ENCODE results near the gene NEDD4.
"Not testable (repeated sequence)": the region's sequence is repeated elsewhere in the genome, so short reads cannot be mapped to it uniquely, and the experiment has no call there.

Gene NEDD4

DNA sequence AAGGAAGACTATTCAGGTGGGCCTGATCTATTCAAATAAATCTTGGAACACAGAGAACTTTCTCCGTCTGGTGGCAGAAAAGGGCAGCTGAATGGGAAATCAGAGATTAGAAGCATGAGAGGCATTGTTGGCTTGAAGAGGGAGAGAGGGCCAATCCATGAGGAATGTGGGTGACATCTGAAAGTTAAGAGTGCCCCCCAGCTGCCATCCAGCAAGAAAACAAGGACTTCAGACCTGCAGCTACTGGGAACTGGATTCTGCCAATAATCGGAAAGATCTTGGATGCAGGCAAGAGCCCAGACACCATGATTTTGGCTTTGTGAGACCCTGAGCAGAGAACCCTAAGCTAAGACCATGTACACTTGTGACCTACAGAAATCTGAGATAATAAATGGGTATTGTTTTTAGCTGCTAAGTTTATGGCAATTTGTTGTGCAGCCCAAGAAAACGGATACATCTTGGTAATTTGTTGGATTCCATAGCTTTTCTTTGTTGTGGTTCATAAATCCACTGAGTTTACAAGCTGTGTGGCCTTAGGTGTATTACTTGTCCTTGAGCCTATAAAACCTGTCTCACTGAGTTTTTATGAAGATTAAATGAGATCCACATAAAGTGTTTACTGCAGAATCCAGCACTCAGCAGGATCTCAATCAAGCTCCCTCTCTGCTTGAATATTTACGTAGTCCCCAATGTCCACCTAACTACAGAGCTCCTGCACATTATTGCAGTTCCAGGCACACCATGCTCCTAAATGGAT lies 168.4 kb downstream of the NEDD4 start:
- DNase-seq (ENCODE audit: low spot score): no peak

DNA sequence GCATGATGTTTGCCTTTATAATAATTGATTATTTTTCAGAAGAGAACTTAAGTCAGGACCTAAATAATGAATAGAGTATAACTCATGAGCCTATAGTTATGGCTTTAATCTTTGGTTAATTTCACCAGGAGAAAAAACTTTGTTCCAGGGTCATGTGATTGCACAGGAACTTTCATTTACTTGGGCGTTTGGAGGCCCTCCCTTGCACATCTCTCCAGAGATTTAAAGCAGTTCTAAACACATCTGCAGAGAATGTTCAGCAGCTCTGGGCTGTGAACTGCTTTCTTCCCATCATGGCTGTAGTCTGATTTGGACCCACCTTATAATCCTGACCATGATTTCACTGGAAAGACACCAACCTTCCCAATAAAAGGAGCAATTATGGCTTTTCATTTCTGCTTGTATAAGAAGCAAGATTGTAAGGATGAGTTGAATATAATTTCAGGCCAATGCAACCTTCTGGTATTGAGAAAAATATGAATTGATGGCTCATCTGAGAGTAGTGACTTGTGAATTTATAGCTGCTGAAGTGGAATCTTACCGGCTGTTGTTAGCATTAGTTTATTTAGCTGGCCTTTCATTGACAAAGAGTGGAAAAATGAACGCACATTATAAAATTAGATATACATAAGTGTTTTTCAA lies 169.6 kb downstream of the NEDD4 start:
- DNase-seq (ENCODE audit: low spot score): no peak

DNA sequence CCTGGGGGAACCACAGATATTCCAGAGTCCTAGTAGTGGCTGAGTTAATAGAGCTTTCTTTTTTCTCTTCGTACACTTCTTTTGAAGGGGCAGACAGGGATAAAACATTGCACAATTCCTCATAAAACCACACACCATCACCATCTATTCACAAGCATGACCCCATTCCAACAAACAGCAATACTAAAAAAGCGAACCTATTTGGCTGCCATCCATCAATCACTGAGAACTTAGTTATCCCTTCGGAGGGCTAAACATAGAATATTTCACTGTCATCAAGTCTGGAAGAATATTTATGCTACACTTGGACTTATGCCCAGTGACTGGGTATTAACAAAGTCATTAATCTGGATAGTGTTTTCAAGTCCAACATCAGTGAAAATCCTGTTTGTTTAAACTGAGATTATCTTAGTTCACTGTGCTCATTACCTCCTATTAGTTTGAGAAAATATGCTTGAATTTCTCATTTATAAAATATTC lies 170.2 kb downstream of the NEDD4 start:
- no peak for DNase-seq (ENCODE audit: low spot score)

DNA sequence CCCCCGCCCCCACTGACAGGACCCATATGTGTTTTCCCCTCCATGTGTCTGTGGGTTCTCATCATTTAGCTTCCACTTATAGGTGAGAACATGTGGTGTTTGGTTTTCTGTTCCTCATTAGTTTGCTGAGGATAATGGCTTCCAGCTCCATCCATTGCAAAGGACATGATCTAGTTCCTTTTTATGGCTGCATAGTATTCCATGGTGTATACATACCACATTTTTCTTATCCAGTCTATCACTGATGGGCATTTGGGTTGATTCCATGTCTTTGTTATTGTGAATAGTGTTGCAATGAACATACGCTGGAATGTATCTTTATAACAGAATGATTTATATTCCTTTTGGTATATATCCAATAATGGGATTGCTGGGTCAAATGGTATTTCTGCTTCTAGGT lies 171.7 kb downstream of the NEDD4 start:
- DNase-seq (ENCODE audit: low spot score): not testable (repeated sequence)

DNA sequence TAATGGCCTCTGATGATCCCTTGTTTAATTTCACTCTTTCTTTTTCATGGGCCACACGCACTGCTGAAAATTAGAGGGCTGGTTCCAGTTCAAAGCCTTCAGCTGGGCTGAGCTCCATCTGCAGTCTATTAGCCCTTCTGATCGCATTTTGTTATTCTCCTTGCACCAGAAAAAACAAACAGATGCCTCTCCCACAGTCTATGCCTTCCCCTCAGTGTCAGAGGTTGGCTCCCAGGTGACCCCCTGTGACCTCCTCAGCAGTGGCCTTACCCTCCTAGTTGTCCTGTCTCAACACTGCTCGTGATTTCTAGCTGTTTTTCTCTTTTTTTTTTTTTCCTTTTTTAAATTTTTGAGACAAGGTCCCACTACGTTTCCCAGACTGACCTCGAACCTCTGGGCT lies 173.4 kb downstream of the NEDD4 start:
- no peak for DNase-seq (ENCODE audit: low spot score)

DNA sequence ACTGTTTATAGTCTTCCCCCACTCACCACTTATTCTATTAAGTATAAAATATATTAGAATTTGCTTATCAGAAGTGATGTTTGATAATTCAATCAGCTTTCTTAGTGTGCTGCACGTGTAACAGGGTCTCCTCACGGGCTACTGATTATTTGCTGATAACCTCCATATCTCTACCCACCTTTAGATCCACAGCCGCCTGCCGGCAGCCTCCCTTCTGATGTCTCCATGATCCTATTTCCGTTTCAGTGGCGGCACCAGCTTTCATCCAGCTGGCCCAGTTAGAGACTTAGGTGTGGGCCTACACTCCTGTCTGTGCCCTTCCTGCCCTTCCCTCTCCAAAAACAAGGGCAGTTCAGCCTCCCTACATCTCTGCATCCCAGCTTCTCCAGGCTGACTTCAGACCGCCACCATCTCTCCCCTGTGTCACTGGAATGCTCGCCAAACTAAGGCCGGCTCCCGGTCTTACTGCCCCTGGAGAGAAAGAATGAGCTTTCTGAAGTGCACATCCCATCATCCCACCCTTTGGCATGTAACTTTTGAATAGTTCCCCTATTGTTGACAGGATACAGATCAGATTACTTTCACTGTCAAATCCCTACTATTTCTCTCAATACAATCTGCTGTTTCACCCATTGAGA lies 173.9 kb downstream of the NEDD4 start:
- DNase-seq (ENCODE audit: low spot score): no peak

DNA sequence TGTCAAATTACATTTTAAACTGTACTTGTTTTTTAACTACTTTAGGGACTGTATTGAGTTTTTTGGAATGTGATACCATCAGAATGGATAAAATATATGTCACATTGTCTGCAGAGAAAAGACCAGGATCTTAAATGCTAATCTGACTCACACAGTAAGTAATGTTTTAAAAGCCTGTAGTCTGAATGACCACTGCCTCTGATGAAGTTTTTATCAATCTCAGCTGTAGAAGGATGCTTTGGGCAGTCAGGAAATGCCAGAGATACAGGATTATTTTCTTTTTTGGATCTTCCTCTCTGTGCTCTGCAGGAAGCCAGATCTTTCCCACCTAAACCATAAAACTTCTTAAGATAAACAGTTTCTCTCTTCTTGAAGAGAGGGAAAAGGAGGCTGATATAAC lies 177.4 kb downstream of the NEDD4 start:
- no peak for DNase-seq (ENCODE audit: low spot score)

DNA sequence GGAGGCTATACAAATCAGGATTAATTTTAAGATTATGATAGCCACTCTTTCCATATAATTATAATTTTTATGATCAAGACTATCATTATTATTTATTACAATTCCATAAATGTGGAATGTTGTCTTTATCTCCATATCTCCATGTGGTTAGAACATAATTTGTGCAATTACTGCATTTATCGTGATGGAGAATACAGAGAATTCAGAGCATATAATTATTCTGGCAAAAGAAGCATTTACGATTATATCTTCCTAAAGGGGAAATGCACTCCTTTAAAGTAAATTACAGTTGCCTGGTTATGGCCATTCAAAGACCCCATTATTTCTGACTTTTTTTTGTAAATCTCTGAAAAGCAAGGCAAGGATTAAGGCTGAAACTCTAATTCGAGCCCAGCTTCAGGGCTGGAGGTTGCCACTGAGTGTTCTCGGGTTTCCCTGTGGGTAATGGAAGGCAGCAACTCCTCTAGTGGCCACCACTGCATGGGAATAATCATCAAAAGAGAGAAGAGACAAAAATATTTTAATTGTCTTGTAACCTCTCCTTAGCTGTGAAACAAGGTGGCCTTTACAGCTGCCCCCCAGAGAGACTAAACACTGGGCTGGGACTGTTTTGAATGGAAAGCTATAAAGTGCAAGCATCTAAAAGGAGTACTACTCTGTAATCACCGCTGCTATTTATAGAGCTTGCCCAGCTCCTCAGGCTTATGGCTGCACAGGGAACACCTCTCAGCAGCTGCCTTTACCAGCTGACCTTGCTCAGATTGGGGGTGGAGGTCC lies 190.6 kb downstream of the NEDD4 start:
- no peak for DNase-seq (ENCODE audit: low spot score)

DNA sequence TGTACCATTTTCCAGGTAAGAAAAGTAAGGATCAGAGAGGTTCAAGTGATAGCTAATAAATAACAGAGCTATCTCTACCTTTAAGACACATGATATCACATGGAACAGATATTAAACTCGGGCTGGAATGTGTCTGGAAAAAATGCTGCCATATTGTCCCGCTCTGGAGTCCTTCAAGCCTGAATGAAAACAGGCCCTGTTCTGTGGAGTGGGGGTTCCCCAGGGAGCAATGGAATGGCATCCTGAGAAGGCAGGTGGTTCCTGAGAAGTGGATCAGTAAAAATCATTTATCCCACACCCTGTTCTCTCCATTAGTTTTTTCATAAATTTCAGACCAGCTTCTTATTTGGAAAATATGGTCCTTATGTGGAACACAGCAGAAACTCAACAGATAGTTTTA lies 193.2 kb downstream of the NEDD4 start:
- DNase-seq (ENCODE audit: low spot score): no peak

DNA sequence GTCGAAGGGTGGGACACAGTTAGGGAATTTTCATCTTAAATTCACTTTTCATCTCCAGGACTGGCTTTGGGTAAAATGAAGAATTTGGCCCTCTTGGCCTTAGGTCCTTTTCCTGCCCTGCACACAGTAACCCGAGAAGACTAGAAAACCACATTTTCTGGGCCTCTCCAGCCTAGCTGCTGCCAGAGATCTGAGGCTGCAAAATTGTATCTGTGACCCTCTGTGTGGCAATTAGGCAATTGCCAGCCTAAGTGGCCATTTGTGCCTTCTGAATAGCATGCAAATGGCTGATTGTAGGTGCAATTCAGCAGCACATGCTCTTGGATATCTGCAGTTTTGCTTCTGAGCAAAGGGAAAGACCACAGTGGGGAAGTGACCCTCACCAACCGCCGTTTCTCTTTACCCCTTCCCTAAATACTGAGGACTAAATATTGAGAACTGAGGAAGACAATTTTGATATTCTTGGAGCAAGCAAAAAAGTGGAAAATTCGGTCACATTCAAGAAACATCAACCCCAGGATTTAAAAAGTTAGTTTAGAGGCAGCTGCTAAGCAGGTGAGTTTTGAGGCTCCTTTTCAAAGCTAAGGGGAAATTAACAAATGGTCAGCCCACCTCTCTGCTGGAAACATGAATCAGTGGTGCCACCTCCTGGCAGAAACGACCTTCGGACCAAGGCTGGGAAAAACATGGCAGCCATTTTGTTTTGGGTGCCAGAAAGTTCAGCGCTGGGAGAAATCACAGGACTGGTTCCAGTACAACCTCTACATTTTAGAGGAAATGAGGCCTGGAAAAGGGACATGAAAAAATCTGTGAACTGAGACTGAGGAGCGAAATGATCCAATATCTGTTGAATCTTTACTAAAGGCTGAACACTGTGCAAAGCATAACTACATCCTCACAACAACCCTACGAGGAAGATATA lies 193.9 kb downstream of the NEDD4 start:
- peak; percentile 43 for DNase-seq (ENCODE audit: low spot score)

DNA sequence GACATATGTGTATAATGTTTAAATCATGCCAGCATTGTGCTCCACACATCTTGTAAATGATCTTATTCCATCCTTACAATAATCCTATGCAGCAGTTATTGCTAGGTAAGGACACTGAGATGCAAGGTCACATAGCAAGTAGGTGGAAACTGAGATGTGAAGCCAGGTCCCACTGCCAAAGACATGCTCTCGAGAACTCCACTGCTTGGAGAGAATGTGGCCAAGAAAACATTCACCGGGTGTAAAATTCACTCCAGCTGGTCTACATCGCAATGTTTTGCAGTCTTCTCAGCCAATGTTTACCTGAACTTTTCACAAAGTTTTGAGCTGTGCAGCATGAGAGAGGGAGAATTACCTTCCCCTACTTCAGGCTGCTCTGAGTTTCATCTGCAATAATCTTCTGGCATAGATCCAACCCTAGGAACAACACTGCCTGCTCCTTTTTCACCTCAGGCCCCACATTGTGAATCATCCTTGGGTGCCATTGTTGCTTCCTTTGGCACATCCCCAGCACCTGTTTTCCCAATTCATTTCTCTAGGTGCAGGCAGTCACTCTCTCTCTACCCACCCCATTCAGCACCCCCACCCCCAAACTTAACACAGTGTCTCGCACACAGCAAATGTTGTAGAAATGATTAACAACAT lies 197.0 kb downstream of the NEDD4 start:
- DNase-seq (ENCODE audit: low spot score): no peak

DNA sequence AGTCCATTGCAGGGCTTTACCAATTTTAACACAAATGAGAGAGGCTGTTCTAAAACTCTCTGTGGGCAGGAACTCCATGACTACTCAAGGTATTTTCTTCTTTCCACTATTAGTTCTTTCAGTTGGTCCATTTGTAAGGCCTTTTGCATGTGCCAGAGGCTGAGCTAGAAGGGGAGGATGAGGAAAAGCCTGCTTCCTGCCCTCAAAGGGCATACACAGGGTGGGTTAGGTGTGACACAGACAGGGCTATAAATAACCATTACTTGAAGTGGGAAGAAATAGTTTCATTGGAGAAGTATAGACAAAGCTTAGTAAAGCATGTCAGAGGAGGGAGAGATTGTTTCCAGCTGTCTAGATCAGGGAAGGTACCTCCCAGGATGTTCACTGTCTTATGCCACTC lies 198.4 kb downstream of the NEDD4 start:
- no peak for DNase-seq (ENCODE audit: low spot score)

DNA sequence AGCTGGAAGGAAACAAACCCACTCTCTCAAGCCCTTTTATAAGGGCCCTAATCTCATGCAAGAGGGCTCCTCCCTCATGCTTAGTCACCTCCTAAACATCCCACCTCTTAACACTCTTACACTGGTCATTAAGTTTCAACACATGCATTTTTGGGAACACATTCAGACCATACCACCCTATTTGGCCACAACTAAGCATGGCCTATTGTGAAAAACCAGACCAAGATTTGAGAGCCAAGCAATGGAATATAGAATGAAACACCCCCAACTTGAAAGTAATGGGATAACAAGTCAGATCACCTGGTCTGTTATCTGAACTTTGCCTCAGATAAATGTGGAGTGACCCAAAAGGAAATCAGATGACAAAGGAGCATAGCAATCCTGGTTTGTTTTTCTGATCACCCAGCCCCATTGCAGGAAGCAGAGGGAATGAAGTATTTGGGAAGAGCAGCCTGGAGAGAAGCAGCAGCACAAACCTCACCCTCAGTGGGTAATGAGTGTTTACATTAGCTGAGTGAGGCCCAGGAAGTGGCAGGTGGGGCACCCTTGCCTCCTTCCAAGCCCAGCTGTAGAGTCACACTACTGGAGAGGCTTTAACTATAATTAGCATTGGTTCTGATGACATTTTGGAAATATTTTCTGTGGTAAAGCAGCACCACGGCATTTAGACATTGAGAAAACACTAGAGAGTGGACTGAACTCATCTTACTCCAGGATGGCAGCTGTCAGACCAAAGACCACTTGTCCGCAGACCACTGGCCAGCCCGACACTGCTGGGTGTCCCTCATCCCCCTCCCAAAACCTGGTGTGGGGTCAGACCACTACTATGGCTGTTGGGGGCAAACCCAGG lies 201.6 kb downstream of the NEDD4 start:
- no peak for DNase-seq (ENCODE audit: low spot score)

DNA sequence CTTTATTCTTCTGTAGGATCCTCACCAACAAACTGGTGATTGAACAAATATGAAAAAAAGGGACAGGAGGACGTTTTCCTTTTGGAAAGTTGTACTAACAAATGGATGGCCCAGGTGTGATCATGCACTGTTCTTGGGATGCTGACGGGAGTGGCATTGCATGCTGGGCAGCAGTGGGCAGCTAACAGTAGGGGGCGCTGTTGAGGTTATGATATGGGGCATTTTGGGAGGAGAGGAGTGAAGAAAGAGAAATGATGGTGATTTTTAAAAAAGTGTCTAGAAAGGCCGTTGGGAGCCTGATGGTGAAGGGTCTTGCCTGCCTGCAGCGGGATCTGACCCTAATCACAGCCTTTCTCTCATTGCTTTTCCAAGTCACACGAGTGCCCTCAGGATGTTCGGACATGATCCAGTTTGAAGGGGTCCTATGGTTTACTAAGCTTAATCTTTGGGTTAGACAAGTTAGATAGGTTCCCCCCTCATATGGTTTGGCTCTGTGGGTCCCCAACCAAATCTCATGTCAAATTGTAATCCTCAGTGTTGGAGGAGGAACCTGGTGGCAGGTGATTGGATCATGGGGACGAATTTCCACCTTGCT lies 204.2 kb downstream of the NEDD4 start:
- DNase-seq (ENCODE audit: low spot score): peak; percentile 50

DNA sequence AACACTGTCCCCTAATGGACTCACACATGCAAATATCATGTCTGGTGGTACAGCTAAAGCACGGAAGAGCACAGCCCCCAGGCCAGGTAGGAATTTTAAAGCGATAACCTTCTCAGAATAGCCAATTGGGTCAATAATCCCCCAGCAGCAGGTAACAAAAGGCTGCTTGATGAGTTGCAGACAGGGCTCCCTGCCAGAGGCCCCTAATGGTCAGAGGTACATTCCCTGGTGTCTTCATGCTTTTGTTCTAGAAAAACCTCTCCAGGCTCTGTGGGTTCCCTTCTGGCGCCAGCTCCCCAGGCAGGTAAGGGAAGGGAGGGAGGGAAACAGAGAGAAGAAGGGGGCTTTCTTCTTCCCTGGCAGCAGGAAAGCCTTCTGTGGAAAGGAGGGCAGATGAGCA lies 207.1 kb downstream of the NEDD4 start:
- DNase-seq (ENCODE audit: low spot score): no peak

DNA sequence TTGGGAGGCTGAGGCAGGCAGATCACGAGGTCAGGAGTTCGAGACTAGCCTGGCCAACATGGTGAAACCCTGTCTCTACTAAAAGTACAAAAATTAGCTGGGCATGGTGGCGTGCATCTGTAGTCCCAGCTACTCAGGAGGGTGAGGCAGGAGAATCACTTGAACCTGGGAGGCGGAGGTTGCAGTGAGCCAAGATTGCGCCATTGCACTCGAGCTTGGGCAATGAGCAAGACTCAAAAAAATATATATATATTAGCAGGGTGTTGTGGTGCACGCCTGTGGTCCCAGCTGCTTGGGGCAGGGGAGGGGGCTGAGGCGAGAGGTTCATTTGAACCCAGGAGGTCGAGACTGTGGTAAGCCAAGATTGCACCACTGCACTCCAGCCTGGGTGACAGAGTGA lies 207.8 kb downstream of the NEDD4 start:
- DNase-seq (ENCODE audit: low spot score): not testable (repeated sequence)

DNA sequence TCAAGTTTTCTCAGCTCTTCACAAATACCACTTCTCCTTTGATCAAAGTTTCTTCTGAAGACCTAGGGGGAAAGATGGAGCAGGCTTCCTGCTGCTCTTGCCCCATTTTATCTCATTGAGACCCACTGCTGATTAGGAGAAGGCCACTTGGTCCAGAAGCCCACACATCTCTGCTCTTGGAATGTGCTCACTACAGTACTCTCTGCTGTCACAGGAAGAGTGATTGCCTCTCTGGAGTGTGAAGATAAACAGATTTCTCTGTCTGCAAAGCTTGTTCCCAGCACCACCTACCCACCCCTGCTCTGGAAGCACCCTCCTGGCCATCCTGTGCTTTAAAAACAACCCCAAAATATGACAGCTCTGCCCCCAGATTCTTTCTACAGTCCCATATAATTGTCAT lies 209.1 kb downstream of the NEDD4 start:
- DNase-seq (ENCODE audit: low spot score): no peak

DNA sequence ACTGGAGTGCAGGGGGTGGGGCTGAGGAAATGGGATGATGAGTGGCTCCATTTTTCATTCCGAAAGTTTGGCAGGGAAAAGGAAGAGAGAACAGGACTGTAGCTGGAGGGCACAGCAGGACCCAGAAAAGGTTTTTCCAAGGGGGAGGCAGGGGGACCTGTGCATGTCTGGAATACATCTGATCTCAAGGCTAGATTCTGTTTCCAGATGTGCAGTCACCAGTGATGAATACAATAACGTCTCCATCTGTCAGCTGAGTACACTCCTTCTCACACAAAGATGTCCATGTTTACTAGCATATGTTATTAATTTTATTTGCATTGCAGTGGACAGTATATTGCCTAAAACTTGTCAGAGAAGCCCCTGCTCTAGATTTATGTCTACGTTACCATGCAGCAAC lies 210.5 kb downstream of the NEDD4 start:
- no peak for DNase-seq (ENCODE audit: low spot score)

DNA sequence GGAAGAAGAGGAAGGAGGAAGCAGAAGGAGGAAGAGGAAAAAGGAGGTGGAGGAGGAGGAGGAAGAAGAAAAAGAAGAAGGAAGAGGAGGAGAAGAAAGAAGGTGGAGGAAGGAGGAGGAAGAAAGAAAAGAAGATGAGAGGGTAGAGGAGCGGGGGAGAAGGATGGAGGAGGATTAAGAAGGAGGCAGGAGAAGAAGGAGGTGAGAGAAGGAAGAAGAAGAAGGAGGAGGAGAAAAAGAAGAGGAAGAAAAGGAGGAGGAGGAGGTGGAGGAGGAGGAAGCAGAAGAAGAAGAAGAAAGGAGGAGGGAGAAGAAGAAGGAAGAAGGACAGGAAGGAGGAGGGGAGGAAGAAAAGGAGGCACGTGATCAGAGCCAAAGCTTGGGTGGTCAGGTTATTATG lies 213.1 kb downstream of the NEDD4 start:
- DNase-seq (ENCODE audit: low spot score): no peak

DNA sequence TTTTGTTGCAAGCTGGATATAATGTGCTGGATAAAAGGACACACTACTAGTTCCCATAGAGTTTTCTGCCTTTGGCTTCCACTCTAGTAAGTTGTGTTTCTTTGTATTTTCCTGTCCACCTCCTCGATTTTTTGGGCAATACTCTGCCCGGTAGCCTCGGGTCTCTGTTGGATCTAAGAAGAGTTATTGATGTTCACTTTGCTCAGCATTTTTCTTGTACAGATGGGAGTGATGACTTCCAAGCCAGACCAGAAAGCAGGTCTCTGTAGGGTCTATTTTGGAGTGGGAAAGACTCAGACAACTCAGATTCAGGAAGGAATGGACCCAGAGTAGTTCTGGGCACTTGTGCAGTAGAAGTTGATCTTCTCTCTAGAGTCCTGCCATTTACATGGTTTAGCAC lies 214.5 kb downstream of the NEDD4 start:
- no peak for DNase-seq (ENCODE audit: low spot score)

Measured in HuH-7 (cell line).